GM19395 (cell line): Measurements from ENCODE around the gene ARID4B.
"Not testable (repeated sequence)": the region's sequence is repeated elsewhere in the genome, so short reads cannot be mapped to it uniquely, and the experiment has no call there.

ENCODE experiments used
- ATAC-seq: cut with Tn5 transposase; IDR thresholded peaks from one replicate; pipeline ENCODE4 v1.9.1; 2021; ENCODE audit warnings: mild to moderate bottlenecking, moderate library complexity; ENCODE audit not compliant: unreplicated experiment

ARID4B gene

GRCh38 chr1:235227414-235227813 lies 100.6 kb downstream of the ARID4B start:
- no peak for ATAC-seq

- ATAC-seq = no peak
These were observed 101.0 kb downstream of the ARID4B start for GRCh38 chr1:235226933-235227332.

DNA sequence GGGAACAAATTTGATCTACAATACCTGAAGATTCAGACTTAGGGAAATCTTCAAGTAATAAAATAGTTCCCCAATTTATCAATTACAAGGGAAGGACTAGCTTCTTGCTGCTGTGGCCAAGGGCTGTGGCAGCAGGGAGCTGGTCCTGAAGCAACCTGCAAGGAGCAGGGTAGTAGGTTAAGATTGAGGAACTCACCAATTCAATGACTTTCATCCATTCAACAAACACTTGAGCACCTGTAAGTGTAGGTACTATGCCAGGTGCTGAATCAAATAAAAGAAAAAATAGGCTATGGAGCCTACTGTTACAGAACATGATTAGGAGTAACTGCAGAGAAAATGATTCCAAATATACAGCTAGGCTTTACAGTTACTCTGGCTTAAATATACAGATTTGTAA lies 102.7 kb downstream of the ARID4B start:
- ATAC-seq = no peak

DNA sequence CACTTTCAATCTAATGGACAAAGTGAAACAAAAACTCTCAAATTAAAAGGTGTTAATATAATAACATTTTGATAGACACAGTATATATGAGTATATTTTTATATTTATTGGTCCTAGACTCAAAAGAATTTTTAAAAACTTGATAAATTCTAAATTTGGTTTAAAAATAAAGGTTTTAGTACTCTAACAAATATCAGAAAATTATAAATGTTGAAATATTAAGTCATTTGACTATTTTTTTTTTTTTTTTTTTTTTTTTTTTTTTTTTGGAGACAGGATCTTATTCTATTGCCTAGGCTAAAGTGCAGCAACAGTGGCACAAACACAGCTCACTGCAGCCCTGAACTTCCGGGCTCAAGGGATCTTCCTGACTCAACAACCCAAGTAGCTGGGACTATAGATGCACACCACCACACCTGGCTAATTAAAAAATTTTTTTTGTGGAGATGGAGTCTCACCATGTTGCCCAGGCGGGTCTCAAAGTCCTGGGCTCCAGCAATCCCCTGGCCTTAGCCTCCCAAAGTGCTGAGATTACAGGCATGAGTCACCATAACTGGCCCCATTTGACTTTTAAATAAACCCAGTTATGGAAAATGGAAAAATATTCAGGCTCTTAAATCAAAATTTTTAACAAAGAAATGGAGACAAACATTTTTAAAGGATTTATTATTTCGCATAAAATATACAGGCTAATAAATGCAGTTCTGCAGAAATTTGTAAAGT lies 106.2 kb downstream of the ARID4B start:
- ATAC-seq = no peak

DNA sequence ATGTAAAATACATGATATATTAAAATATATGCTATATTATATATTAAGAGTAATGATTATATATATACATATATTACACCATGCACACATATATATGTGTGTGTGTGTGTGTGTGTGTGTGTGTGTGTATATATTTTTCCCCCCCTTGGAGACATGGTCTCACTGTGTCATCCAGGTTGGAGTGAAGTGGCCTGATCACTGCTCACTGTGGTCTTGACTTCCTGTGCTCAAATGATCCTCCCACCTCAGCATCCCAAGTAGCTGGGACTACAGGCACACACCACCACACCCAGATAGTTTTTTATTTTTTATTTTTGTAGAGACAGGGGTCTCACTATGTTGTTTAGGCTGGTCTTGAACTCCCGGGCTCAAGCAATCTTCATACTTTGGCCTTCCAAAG lies 112.5 kb downstream of the ARID4B start:
- no peak for ATAC-seq

- ATAC-seq = not testable (repeated sequence)
These were observed 113.0 kb downstream of the ARID4B start for GRCh38 chr1:235214962-235215361.

DNA sequence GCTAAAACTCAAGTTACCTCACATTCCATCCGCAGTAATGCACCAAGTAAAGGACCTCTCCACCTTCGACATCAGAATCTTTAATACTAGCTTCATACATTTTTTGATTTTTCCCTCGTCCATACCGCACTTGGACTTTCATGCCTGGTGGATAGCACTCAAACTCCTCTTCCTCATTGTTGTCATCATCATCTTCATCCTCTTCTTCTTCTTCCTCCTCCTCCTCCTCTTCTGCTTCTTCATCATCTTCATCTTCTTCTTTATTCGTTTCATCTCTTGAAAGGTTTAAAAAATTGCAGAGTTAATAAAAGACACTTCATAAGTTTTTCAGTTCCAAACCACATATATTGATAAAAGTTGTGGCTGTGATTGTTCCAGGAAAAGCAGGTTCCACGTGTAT lies 114.2 kb downstream of the ARID4B start:
- no peak for ATAC-seq

- no peak for ATAC-seq
These were observed 116.5 kb downstream of the ARID4B start for GRCh38 chr1:235211517-235211916.

GRCh38 chr1:235207209-235207565 lies 120.8 kb downstream of the ARID4B start:
- no peak for ATAC-seq

GRCh38 chr1:235206533-235207208 lies 121.3 kb downstream of the ARID4B start:
- ATAC-seq = no peak

DNA sequence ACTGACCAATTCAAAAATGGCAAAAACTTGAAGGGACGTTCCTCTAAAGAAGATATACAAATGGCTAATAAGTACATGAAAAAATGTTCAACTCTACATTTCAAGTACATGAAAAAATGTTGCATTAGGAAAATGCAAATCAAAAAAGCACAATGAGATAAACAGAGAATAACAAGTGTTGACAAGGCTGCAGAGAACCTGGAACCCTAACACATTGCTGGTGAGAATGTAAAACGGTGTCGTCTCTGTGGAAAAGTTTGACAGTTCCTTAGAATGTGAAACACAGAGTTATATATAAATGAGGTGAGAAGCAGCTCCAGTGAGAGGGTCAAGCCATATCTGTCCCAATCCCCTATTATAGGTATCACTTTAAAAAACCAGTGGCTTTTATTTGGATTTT lies 122.3 kb downstream of the ARID4B start:
- ATAC-seq = no peak

GRCh38 chr1:235203428-235203827 lies 124.6 kb downstream of the ARID4B start:
- no peak for ATAC-seq

- not testable (repeated sequence) for ATAC-seq
These were observed 125.5 kb downstream of the ARID4B start for GRCh38 chr1:235202447-235202846.

GRCh38 chr1:235199441-235199840 lies 128.5 kb downstream of the ARID4B start:
- ATAC-seq = no peak

DNA sequence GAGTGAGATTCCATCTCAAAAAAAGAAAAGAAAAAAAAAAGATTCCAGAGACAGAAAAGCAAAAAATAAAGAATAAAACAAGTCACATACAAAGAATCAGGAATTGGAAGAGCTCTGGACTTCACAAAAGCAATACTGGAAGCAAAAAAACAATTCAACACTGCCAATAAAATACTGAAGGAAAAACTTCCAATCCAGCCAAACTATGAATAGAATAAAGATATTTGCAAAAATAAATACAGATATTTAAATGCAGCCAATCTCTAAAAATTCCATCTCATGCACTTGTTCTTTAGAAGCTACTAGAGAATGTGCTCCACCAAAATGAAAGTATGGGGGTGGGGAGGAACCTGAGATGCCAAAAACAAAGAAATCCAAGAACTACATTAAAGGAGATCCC lies 137.5 kb downstream of the ARID4B start:
- no peak for ATAC-seq

DNA sequence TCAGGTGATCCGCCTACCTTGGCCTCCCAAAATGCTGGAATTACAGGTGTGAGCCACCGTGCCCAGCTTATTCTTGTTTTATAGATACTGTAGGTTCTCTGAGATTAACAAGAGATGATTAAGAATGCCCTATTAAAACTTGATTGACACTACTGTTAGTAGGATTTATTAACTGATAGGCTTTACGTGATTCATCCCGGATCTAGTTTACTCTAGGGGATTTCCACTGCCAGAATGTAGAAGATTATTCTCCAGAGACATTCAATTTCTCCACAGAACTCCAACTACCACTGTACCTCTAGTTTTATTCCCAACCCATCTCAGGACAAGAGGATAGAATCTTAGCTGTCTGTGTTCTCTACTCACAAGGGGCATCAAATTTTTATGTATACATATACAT lies 140.7 kb downstream of the ARID4B start:
- ATAC-seq = no peak

- ATAC-seq = no peak
These were observed 146.3 kb downstream of the ARID4B start for GRCh38 chr1:235181561-235182245.

DNA sequence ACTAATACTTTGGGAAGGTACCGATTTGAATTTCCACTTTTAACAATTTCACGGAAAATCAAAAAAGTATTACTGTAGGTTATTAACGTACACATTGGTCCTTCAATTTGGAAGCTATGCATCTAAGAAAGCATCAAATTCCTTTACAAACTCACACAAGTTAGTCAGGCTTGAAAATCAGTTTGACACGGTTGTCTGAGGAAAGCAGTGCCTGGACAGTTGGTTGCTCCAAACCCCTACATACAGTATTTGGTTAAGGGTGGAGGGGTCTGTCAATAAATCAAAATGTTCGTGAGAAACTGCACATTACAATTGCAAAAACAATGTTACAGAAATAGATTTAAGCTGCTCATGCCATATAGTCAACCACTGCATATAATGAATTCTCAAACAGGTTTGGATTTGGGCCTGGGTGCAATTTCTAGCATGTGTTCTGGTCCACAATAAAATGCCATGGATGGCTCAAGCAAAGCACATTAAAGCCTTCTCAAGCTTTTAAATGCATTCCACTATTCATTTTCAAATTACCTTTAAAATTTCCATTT lies 147.0 kb downstream of the ARID4B start:
- ATAC-seq = no peak

DNA sequence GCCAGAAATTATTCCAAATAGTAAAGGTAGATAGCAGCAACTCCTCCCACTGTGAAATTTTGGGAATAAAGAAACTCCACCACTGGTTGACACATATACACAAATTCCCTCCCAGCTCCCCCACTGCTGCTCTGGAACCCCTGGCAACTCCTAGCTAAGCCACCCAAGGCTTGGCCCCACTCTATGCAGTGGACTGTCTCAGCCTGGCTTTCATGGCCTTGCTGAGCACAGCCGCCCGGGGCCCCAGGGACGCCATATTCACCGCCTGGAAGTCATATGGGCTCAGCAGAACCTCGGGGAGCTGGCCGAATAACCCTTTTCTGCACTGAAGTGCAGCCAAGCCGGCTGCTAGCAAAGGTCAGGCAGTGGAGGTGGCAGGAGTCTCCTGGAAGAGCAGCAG lies 151.5 kb downstream of the ARID4B start:
- no peak for ATAC-seq

DNA sequence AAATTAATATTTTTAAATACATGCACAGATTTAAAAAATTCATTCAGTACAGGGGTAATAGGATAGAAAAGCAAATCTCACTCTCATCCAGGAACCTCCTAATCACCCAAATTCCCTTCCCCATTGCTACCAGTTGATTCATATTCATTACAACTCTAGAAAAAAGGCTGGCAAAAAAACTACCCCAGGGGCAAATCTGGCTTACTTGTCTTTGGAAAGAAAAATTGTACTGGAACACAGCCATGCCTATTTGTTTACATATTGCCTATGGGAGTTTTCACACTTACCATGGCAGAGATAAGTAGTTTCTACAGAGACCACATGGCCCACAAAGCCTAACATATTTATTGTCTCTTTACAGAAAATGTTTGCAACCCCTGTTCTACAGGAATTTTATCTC lies 158.0 kb downstream of the ARID4B start:
- no peak for ATAC-seq

DNA sequence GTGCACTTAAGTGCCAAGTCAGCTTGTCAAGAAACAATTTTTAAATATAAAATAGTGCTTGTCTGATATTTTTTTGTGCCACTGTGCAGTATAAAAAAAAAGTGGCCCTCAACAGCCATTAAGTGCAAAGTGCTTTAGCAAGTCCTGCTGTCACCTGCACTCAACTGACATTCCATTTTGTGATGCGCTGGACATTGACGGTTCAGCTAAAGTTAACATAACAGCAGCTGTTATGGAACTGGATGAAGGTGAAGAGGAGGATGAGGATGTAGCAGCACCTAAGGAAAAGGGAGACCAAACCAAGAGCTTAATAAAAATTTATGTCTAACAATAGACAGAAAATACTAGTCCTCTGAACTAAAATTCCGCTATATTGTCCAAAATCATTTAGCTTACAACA lies 159.6 kb downstream of the ARID4B start:
- ATAC-seq = no peak
